HepG2 (cell line): ENCODE results near the gene SMR3B. TPM values are rescaled to one million over a fixed set of nuclear protein-coding genes. Genes with fewer than 3 reads are reported as not detected.

Source experiments
- ATAC-seq: fragments of 200-7000 bp; cut with Tn5 transposase; 3 replicates; pipeline ENCODE4 v1.9.1; 2020; ENCODE audit warnings: mild to moderate bottlenecking, moderate library complexity
- Bru-seq: library from RNA; stranded (reverse); fragments of 400-500 nt; gene quantifications from one replicate; lab custom pipeline; 2021; lab: Mats Ljungman, UMichigan
- BruChase-seq, 2 experiments: library from RNA; stranded (reverse); fragments of 400-500 nt; gene quantifications; one replicate each; lab custom pipeline; 2021; lab: Mats Ljungman, UMichigan
- BruUV-seq: library from RNA; stranded (reverse); fragments of 400-500 nt; replicated peaks from 2 replicates; lab custom pipeline; 2021; lab: Mats Ljungman, UMichigan
- CTCF ChIA-PET: fragments of 300-600 bp; formaldehyde crosslinking; extraction: SDS; loops from one replicate; lab custom pipeline; 2021; ENCODE audit warnings: low total read pairs, inconsistent platforms, low intra/inter-chr PET ratio; lab: Yijun Ruan, JAX
- POLR2A ChIA-PET: fragments of 350-600 bp; sonication (Branson Sonifier 250); formaldehyde crosslinking; loops from one replicate; lab custom pipeline; 2020; ENCODE audit warnings: antibody characterized with exemption, inconsistent platforms; lab: Yijun Ruan, JAX
- DNase-seq: peaks from one replicate; pipeline ENCODE4 v3.0.0-alpha.2; 2015; ENCODE audit warnings: low spot score
- FAIRE-seq: peaks from 3 replicates; lab custom pipeline; 2011; peaks lifted over from hg19 to GRCh38; lab: Jason Lieb, UNC
- H2AFZ ChIP-seq: one replicate; pipeline ENCODE4 v1.6.1; 2011; ENCODE audit warnings: low read length, inconsistent platforms
- H3K27ac ChIP-seq: fragments of 300-600 bp; 3 replicates; pipeline ENCODE4 v1.8.0; 2011; ENCODE audit warnings: mixed run types, mild to moderate bottlenecking, mixed read lengths, low read length, inconsistent platforms; ENCODE audit not compliant: insufficient read depth; ENCODE audit errors: extremely low read length
- H3K27me3 ChIP-seq, 2 experiments: fragments of 200-600 bp in 1 of 2; 2 replicates in 1 of 2; 3 replicates in 1 of 2; pipeline versions ENCODE4 v1.6.0 to v1.8.0; 2011; ENCODE audit warnings: low read length in 2 of 2, mild to moderate bottlenecking in 2 of 2, moderate library complexity in 2 of 2, inconsistent platforms in 1 of 2; ENCODE audit not compliant: insufficient read depth in 2 of 2, control insufficient read depth in 1 of 2
- H3K36me3 ChIP-seq, 2 experiments: fragments of 200-600 bp in 1 of 2; replicated peaks in 1 of 2; 2 replicates in 1 of 2; 3 replicates in 1 of 2; pipeline versions ENCODE4 v1.5.1 to v1.8.0; 2011; ENCODE audit warnings: low read length in 2 of 2, inconsistent platforms in 1 of 2; ENCODE audit not compliant: insufficient read depth in 2 of 2, control insufficient read depth in 1 of 2
- H3K4me1 ChIP-seq: 2 replicates; pipeline ENCODE4 v1.5.1; 2012; ENCODE audit warnings: low read length, inconsistent platforms; ENCODE audit not compliant: insufficient read depth
- H3K4me2 ChIP-seq: 2 replicates; pipeline ENCODE4 v1.6.0; 2011; ENCODE audit warnings: low read depth, low read length, inconsistent platforms
- H3K4me3 ChIP-seq, 3 experiments: fragments of 200-600 bp in 1 of 3; sonication (generic), shearing (Covaris generic) in 1 of 3; replicated peaks in 1 of 3; 2 replicates each; pipeline ENCODE4 v1.5.1; 2011 to 2016; ENCODE audit warnings: low read length in 3 of 3, inconsistent platforms in 2 of 3, low read depth in 2 of 3, mild to moderate bottlenecking in 2 of 3, control low read depth in 1 of 3, mixed read lengths in 1 of 3; ENCODE audit not compliant: insufficient read depth in 1 of 3
- H3K79me2 ChIP-seq: one replicate; pipeline ENCODE4 v1.6.1; 2011; ENCODE audit warnings: low read length, inconsistent platforms; ENCODE audit not compliant: insufficient read depth
- H3K9ac ChIP-seq: 2 replicates; pipeline ENCODE4 v1.6.0; 2011; ENCODE audit warnings: mild to moderate bottlenecking, low read depth, low read length, inconsistent platforms; ENCODE audit not compliant: insufficient read depth
- H3K9me3 ChIP-seq: 2 replicates; pipeline ENCODE4 v1.5.1; 2012; ENCODE audit warnings: mild to moderate bottlenecking, low read length
- H4K20me1 ChIP-seq: 2 replicates; pipeline ENCODE4 v1.6.0; 2011; ENCODE audit warnings: inconsistent platforms, mild to moderate bottlenecking, low read length, moderate library complexity; ENCODE audit not compliant: insufficient read depth
- DR1 ChIP-seq: sonication (generic); formaldehyde crosslinking; IDR thresholded peaks from 2 replicates; pipeline ENCODE4 v1.8.0; 2021; ENCODE audit warnings: mild to moderate bottlenecking, missing genetic modification reagents, inconsistent platforms
- HNF4A ChIP-seq: sonication (generic); formaldehyde crosslinking; IDR thresholded peaks from 2 replicates; pipeline ENCODE4 v1.4.0; 2020; ENCODE audit warnings: missing genetic modification reagents
- KLF9 ChIP-seq: IDR thresholded peaks from 2 replicates; pipeline ENCODE4 v1.6.1; 2016; ENCODE audit warnings: low read depth
- MAFK ChIP-seq, 2 experiments: IDR thresholded peaks in 1 of 2; conservative IDR thresholded peaks in 1 of 2; 2 replicates each; pipeline ENCODE4 v1.6.1; 2011; ENCODE audit warnings: improper control_type of control experiment in 2 of 2, low read length in 2 of 2
- SNAPC2 ChIP-seq: sonication (generic); formaldehyde crosslinking; IDR thresholded peaks from 2 replicates; pipeline ENCODE4 v1.8.1; 2022; ENCODE audit warnings: mild to moderate bottlenecking, missing genetic modification reagents
- ZFP36L1 ChIP-seq: sonication (generic); formaldehyde crosslinking; IDR thresholded peaks from 2 replicates; pipeline ENCODE4 v1.8.0; 2022; ENCODE audit warnings: mild to moderate bottlenecking, missing genetic modification reagents, moderate library complexity
- ZNF274 ChIP-seq: sonication (generic); formaldehyde crosslinking; IDR thresholded peaks from 2 replicates; pipeline ENCODE4 v1.5.1; 2020; ENCODE audit warnings: mild to moderate bottlenecking, missing genetic modification reagents
- ZNF33B ChIP-seq: sonication (generic); formaldehyde crosslinking; IDR thresholded peaks from 2 replicates; pipeline ENCODE4 v1.5.1; 2020; ENCODE audit warnings: mild to moderate bottlenecking, missing genetic modification reagents
- WGBS: methylation state at CpG from one replicate; pipeline ENCODE4 v1.1.6; 2017; ENCODE audit warnings: low lambda C conversion rate; 5-methylcytosine and 5-hydroxymethylcytosine counted together
- in situ Hi-C: cut with HindIII; loops from 2 replicates; pipeline ENCODE4 v1.10.0; 2017; ENCODE audit warnings: low pct_unique_long_range_greater_than_20kb; ENCODE audit not compliant: extremely low pct_ligation_motif_present
- intact Hi-C: fragments of 100-400 bp; cut with micrococcal nuclease; formaldehyde crosslinking; loops from one replicate; pipeline ENCODE4 v1.10.0; 2022; ENCODE audit not compliant: unreplicated experiment
- long read RNA-seq, 2 experiments: library from RNA in 1 of 2; library from polyadenylated mRNA in 1 of 2; stranded (forward) in 1 of 2; unstranded in 1 of 2; transcript quantifications; one replicate each; pipeline ENCODE4 v2.0.0, GENCODE V29; 2019 to 2022
- polyA minus RNA-seq, 3 experiments: library from RNA; depleted of rRNA, polyadenylated mRNA; stranded (reverse); fragments of >200 nt; gene quantifications; 2 replicates each; pipeline ENCODE4 v1.2.3, GENCODE V29; 2011; ENCODE audit warnings: low replicate concordance in 1 of 3
- polyA plus RNA-seq, 8 experiments: library from polyadenylated mRNA; depleted of rRNA in 3 of 8; stranded (reverse) in 7 of 8; unstranded in 1 of 8; fragments of >200 nt; fragmentation: Illumina TruSeq in 4 of 8; extraction: Trizol in 4 of 8; gene quantifications; 2 replicates each; pipeline versions ENCODE4 v1.2.1 to v1.2.3, GENCODE V29; 2011 to 2016; ENCODE audit warnings: low read depth in 4 of 8, missing spikeins in 1 of 8, mixed read lengths in 1 of 8; ENCODE audit not compliant: insufficient read depth in 1 of 8
- total RNA-seq, 5 experiments: library from RNA; depleted of rRNA; stranded (reverse); fragments of >200 nt; fragmentation: Illumina TruSeq; extraction: Trizol; gene quantifications; 2 replicates each; pipeline ENCODE4 v1.2.3, GENCODE V29; 2016; ENCODE audit warnings: low read depth in 1 of 5
- TF ChIP-seq, protein P1 (sequence below): sonication (generic); formaldehyde crosslinking; IDR thresholded peaks from 2 replicates; pipeline ENCODE4 v1.5.1; 2020; ENCODE audit warnings: mild to moderate bottlenecking, missing genetic modification reagents, moderate library complexity

Gene SMR3B
- total RNA-seq (2016; rRNA removed; fragmentation: Illumina TruSeq; extraction: Trizol), result not detected in 2 replicates
- not detected in 2 replicates for total RNA-seq (2016; cell fraction: cytosol; rRNA removed; fragmentation: Illumina TruSeq; extraction: Trizol; ENCODE audit: low read depth)
- total RNA-seq (2016; cell fraction: insoluble cytoplasmic fraction; rRNA removed; fragmentation: Illumina TruSeq; extraction: Trizol), result not detected in 2 replicates
- total RNA-seq (2016; cell fraction: membrane; rRNA removed; fragmentation: Illumina TruSeq; extraction: Trizol), result not detected in 2 replicates
- not detected in 2 replicates for total RNA-seq (2016; cell fraction: nucleus; rRNA removed; fragmentation: Illumina TruSeq; extraction: Trizol)
- polyA plus RNA-seq (2011; rRNA removed), result not detected in 2 replicates
- not detected in 2 replicates for polyA plus RNA-seq (2011; cell fraction: cytosol; rRNA removed)
- not detected in 2 replicates for polyA plus RNA-seq (2011; cell fraction: nucleus; rRNA removed)
- not detected in 2 replicates for polyA plus RNA-seq (2012)
- polyA plus RNA-seq (2016; cell fraction: cytosol; fragmentation: Illumina TruSeq; extraction: Trizol; ENCODE audit: low read depth), result not detected in 2 replicates
- polyA plus RNA-seq (2016; cell fraction: insoluble cytoplasmic fraction; fragmentation: Illumina TruSeq; extraction: Trizol; ENCODE audit: low read depth), result not detected in 2 replicates
- not detected in 2 replicates for polyA plus RNA-seq (2016; cell fraction: membrane; fragmentation: Illumina TruSeq; extraction: Trizol; ENCODE audit: low read depth)
- not detected in 2 replicates for polyA plus RNA-seq (2016; cell fraction: nucleus; fragmentation: Illumina TruSeq; extraction: Trizol; ENCODE audit: insufficient read depth, low read depth)
- not detected in 2 replicates for polyA minus RNA-seq (2011; rRNA and poly(A)+ RNA removed; ENCODE audit: low replicate concordance)
- polyA minus RNA-seq (2011; cell fraction: cytosol; rRNA and poly(A)+ RNA removed), result not detected in 2 replicates
- not detected in 2 replicates for polyA minus RNA-seq (2011; cell fraction: nucleus; rRNA and poly(A)+ RNA removed)
- Bru-seq, nascent RNA, result percentile 3 among the genes with signal in this experiment
- not detected for BruChase-seq, experiment 1, labeled RNA remaining after a 6-hour chase
- BruChase-seq, experiment 2, labeled RNA remaining after a 2-hour chase, result not detected
- long read RNA-seq, experiment 1, result 0 reads
- long read RNA-seq, experiment 2, result 0 reads

DNA sequence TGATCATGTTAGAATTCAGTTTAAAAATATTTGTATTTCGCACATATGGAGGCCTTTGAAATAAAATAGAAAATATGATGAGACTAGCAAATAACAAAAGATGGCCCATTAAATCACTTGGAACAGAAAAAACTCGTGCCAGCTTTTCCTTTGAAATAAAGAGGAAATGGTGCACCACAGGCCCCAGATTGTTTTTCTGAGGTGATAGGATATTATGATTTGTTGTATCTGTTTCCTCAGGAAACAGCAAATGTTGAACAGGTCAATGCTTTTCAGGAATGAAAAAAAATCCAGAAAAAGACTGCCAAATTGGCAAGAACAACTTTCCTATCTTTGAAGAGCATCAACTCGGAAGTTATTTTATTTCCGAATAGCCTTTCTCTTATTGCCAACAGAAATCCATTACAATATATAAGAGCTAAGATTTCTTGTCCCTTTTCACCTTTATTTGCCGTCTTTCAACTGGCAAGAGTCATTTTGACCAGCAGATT lies at the start of gene SMR3B:
Gene SMR3B, plus strand, starts transcription at position 441 of the 491 bp plus-strand sequence. CDS start 1,380 bp downstream, outside the sequence.
- intact Hi-C loops, result no loop called here
- no peaks in the 10 kb centered on the region for H3K36me3 ChIP-seq
- in situ Hi-C loops, result no loop called here
- no peaks in the 10 kb centered on the region for H3K4me1 ChIP-seq
- no peaks in the 10 kb centered on the region for H4K20me1 ChIP-seq
- H3K79me2 ChIP-seq, result no peaks in the 10 kb centered on the region
- H3K4me3 ChIP-seq, result no peak within 1 kb of the TSS
- H3K9me3 ChIP-seq, result no peaks in the 10 kb centered on the region
- FAIRE-seq (no peak), ATAC-seq (no peak), DNase-seq (no peak)
- H3K9ac ChIP-seq, result no peak within 1 kb of the TSS
- 33% methylated on average over 5 of the region's 5 CpGs for WGBS
- BruUV-seq, result no TSS peak
- H3K27me3 ChIP-seq, result no peaks in the 10 kb centered on the region
- H3K27ac ChIP-seq, result no peak within 1 kb of the TSS
- POLR2A ChIA-PET, result no interaction called here
- CTCF ChIA-PET, result no interaction called here
- TF ChIP-seq HNF4A (CRISPR knock-in tag), result no peak
- 0 out of 4 replicates have a peak, but pooled peaks of 1 of the 2 experiments have one; percentile 4 for TF ChIP-seq MAFK (conservative IDR thresholded peaks at IDR 0.05 in 1 of 2, IDR thresholded peaks at IDR 0.05 in 1 of 2; ENCODE audit: low read length in 2 of 2)
- no peak within 1 kb of the TSS for H3K4me2 ChIP-seq
- no peak within 1 kb of the TSS for H2AFZ ChIP-seq

DNA sequence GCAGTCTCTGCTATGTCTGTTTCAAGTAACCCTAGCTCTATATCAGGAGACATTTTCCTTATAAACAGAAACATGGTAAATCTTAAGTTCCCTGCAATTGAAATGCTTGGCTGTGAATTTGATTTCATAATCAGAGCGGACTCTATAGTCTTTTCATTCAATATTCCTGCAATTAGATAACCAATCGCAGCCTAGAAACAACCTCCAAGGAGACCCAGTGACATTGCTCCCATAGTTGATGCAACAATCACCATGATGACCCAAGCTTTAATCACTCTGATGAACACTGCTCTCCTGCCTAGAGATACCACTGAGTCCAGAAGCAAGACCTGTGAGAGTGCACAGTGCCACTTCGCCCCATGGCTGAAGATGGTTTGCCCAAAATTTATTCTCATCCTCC lies 48.2 kb upstream of the SMR3B start, which contains the start of gene CABS1:
Gene CABS1, plus strand, starts transcription at position 301 of the 400 bp plus-strand sequence. Its CDS starts 59 bp downstream, at position 360.
- DNase-seq (no peak), ATAC-seq (no peak), FAIRE-seq (no peak)
- ChIA-PET POLR2A (no interaction called here), CTCF (no interaction called here)
- Histone ChIP-seq H3K4me1 (no peaks in the 10 kb centered on the region), H3K9me3 (no peaks in the 10 kb centered on the region), H3K36me3 (no peaks in the 10 kb centered on the region), H2AFZ (no peak within 1 kb of the TSS), H3K27me3 (no peaks in the 10 kb centered on the region), H3K79me2 (no peaks in the 10 kb centered on the region), H3K4me2 (no peak within 1 kb of the TSS), H3K27ac (no peak within 1 kb of the TSS), H4K20me1 (no peaks in the 10 kb centered on the region), H3K4me3 (no peak within 1 kb of the TSS), H3K9ac (no peak within 1 kb of the TSS)
- BruUV-seq, result no TSS peak
- WGBS, result 47% methylated on average over 3 of the region's 3 CpGs
- intact Hi-C loops (no loop called here), in situ Hi-C loops (no loop called here)
- no peak for TF ChIP-seq KLF9 (CRISPR knock-in tag)
- TF ChIP-seq ZNF274, result no peak
- TF ChIP-seq SNAPC2 (CRISPR knock-in tag), result no peak
- TF ChIP-seq ZNF33B (CRISPR knock-in tag), result no peak
- TF ChIP-seq, protein P1, sequence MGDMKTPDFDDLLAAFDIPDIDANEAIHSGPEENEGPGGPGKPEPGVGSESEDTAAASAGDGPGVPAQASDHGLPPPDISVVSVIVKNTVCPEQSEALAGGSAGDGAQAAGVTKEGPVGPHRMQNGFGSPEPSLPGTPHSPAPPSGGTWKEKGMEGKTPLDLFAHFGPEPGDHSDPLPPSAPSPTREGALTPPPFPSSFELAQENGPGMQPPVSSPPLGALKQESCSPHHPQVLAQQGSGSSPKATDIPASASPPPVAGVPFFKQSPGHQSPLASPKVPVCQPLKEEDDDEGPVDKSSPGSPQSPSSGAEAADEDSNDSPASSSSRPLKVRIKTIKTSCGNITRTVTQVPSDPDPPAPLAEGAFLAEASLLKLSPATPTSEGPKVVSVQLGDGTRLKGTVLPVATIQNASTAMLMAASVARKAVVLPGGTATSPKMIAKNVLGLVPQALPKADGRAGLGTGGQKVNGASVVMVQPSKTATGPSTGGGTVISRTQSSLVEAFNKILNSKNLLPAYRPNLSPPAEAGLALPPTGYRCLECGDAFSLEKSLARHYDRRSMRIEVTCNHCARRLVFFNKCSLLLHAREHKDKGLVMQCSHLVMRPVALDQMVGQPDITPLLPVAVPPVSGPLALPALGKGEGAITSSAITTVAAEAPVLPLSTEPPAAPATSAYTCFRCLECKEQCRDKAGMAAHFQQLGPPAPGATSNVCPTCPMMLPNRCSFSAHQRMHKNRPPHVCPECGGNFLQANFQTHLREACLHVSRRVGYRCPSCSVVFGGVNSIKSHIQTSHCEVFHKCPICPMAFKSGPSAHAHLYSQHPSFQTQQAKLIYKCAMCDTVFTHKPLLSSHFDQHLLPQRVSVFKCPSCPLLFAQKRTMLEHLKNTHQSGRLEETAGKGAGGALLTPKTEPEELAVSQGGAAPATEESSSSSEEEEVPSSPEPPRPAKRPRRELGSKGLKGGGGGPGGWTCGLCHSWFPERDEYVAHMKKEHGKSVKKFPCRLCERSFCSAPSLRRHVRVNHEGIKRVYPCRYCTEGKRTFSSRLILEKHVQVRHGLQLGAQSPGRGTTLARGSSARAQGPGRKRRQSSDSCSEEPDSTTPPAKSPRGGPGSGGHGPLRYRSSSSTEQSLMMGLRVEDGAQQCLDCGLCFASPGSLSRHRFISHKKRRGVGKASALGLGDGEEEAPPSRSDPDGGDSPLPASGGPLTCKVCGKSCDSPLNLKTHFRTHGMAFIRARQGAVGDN (CRISPR knock-in tag), result no peak
- TF ChIP-seq DR1 (CRISPR knock-in tag), result no peak
- TF ChIP-seq ZFP36L1 (CRISPR knock-in tag), result no peak
